ENCODE measurements around the gene SNX11.

SNX11 gene

DNA sequence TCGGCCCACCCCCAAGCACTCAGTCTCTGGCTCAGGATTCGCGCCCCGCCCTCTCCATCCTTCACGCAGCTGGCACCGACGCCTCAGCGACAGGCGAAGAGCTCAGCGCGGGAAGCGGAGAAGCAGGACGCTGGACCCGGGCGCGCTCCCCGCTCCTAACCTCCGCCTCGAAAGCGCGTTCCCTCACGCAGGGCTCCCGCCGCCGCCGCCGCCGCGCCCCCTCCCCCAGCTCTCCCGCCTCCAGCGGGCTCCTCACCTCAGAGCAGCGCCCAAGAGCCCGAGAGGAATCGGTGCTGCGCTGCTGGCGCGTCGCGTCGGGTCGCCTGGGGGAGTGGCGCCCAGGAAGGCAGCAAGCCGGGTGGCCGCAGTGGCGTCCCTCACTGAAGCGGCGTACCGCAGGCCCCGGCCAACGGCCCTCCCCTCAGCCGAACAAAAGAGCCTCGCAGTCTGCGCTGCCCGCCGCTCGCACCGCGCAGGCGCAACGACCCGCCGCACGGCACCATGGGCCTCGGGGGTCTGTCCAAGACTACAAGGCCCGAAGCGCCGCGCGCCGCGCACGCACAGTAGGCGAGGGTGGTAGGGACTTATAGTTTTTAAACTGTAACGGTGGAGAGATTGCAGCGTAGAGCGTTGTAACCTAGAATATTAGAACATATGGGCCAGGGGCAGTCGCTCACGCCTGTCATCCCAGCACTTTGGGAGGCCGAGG, 6.4 kb upstream of the SNX11 start, which contains the start of gene CBX1:
Gene CBX1 (minus strand): TSS at position 467 of the 709 bp plus-strand sequence. CDS start 24,474 bp downstream, outside the sequence.
- peak within 1 kb of the TSS; percentile 93 for H3K4me3 ChIP-seq (ENCODE audit: low read depth, low read length)
- H3K36me3 ChIP-seq (ENCODE audit: control insufficient read depth, insufficient read depth, low read length): no peaks in the 10 kb centered on the region
- H3K9me3 ChIP-seq (ENCODE audit: control insufficient read depth, insufficient read depth, low read length): no peaks in the 10 kb centered on the region
- peak within 1 kb of the TSS; percentile 76 for H3K9ac ChIP-seq (ENCODE audit: low read depth, low read length)
- H3K4me1 ChIP-seq (ENCODE audit: control insufficient read depth, insufficient read depth, low read length): no peaks in the 10 kb centered on the region
- no peaks in the 10 kb centered on the region for H3K27me3 ChIP-seq (ENCODE audit: control insufficient read depth, insufficient read depth, low read length)

DNA sequence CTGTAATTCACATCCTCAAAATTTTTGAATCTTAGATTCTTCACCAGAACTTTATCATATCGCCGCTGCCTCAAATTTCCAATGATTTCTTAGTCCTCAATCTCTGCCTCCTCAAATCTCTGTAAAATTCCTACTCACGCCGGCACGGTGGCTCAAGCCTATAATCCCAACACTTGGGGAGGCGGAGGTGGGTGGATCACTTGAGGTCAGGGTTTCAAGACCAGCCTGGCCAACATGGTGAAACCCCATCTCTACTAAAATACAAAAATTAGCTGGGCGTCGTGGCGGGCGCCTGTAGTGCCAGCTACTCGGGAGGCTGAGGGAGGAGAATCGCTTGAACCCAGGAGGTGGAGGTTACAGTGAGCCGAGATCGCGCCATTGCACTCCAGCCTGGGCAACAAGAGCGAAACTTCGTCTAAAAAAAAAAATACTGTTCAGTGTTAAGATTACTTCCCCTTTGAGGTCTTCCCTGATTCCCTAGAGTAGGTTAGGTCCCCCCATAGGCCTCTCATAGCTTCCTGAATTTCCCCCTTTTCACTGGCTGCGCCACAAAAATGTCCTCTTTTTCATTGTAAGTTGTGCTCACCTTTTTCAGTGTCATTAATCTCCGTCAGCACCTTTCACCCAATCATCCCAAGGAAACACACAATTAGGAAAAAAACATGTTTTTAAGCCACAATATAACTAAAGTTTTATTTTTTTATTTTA, 5.4 kb upstream of the SNX11 start:
- Histone ChIP-seq H3K4me1 (ENCODE audit: control insufficient read depth, insufficient read depth, low read length) (no peaks in the 10 kb centered on the region), H3K4me3 (ENCODE audit: low read depth, low read length) (no peak overlapping the region), H3K9ac (ENCODE audit: low read depth, low read length) (no peak overlapping the region), H3K9me3 (ENCODE audit: control insufficient read depth, insufficient read depth, low read length) (no peaks in the 10 kb centered on the region), H3K36me3 (ENCODE audit: control insufficient read depth, insufficient read depth, low read length) (no peaks in the 10 kb centered on the region), H3K27me3 (ENCODE audit: control insufficient read depth, insufficient read depth, low read length) (no peaks in the 10 kb centered on the region)

DNA sequence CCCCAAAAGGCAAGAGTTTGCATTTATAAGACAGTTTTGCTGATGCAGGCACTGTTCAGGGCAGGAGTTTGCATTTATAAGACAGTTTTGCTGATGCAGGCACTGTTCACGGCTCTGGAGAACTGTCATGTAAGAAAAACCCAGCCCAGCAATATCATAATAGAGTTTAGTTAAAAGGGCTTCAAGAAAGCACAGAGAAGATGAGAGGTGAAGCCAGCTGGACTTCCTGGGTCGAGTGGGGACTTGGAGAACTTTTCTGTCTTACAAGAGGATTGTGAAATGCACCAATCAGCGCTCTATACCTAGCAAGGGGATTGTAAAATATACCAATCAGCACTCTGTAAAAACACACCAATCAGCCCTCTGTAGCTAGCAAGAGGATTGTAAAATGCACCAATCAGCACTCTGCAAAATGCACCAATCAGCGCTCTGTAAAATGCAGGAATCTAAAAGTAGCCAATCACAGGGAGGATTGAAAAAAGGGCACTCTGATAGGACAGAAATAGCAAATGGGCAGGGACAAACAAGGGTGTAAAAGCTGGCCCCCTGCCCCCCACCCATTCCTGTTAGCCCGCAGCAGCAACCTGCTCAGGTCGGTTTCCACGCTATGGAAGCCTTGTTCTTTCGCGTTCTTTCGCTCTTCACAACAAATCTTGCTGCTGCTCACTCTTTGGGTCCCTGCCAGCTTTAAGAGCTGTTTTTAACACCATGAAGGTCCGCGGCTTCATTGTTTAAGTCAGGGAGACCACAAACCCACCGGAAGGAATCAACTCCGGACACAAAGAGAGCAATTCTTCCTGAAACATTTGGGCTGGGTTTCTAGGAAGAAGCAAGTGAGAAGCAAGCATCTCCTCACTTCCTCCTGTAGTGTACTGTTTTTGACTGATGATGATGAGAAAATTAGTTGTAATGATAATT, 4.5 kb upstream of the SNX11 start:
- Histone ChIP-seq H3K4me3 (ENCODE audit: low read depth, low read length) (no peak overlapping the region), H3K36me3 (ENCODE audit: control insufficient read depth, insufficient read depth, low read length) (no peaks in the 10 kb centered on the region), H3K4me1 (ENCODE audit: control insufficient read depth, insufficient read depth, low read length) (no peaks in the 10 kb centered on the region), H3K27me3 (ENCODE audit: control insufficient read depth, insufficient read depth, low read length) (no peaks in the 10 kb centered on the region), H3K9ac (ENCODE audit: low read depth, low read length) (no peak overlapping the region), H3K9me3 (ENCODE audit: control insufficient read depth, insufficient read depth, low read length) (no peaks in the 10 kb centered on the region)

DNA sequence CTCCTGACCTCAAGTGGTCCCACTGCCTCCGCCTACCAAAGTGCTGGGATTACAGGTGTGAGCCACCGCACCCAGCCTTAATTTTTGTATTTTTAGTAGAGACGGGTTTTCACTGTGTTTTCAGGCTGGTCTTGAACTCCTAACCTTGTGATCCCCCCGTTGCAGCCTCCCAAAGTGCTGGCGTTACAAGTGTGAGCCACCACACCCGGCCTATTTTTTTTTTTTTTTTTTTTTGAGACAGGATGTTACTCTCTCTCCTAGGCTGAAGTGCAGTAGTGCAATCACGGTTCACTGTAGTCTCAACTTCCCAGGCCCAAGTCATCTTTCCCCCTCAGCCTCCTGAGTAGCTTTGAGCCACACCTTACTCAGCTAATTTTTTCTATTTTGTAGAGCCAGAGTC, 3.1 kb upstream of the SNX11 start:
- Histone ChIP-seq H3K9ac (ENCODE audit: low read depth, low read length) (no peak overlapping the region), H3K4me3 (ENCODE audit: low read depth, low read length) (no peak overlapping the region), H3K27me3 (ENCODE audit: control insufficient read depth, insufficient read depth, low read length) (no peaks in the 10 kb centered on the region), H3K4me1 (ENCODE audit: control insufficient read depth, insufficient read depth, low read length) (no peaks in the 10 kb centered on the region), H3K9me3 (ENCODE audit: control insufficient read depth, insufficient read depth, low read length) (no peaks in the 10 kb centered on the region), H3K36me3 (ENCODE audit: control insufficient read depth, insufficient read depth, low read length) (no peaks in the 10 kb centered on the region)

DNA sequence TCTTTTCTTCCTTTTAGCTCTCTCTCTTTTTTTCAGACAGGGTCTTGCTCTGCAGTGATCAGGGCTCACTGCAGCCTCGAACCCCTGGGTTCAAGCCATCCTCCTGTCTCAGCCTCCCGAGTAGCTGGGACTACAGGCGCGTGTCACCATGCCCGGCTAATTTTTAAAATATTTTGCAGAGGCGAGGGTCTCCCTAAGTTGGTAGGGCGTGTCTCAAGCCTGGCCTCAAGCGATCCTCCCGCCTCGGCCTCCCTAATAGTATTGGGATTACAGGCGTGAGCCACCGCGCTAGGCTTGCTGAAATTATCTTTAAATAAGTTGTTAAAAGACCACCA, 797 bp upstream of the SNX11 start:
- Histone ChIP-seq H3K4me3 (ENCODE audit: low read depth, low read length) (peak overlapping the region; percentile 99), H3K4me1 (ENCODE audit: control insufficient read depth, insufficient read depth, low read length) (no peaks in the 10 kb centered on the region), H3K27me3 (ENCODE audit: control insufficient read depth, insufficient read depth, low read length) (no peaks in the 10 kb centered on the region)

DNA sequence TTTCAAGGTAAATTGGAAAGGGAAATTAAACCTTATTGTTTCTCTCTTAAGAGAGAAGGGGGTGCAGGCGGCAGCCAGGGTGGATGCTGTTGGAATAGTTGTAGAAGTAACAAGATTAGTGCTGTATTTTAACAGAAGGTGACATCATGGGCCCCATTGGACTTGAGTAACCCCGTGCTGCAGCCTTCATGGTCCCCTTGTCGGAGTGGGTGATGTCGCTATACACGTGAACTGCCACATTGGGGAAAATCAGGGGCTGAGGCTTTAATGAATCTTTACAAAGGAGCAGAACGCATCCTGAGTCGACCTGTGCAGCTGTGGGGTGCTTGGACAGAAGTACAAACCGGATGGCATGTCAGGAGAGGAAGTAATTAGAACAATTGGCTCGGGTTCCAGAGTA, 3.2 kb downstream of the SNX11 start:
- Histone ChIP-seq H3K27me3 (ENCODE audit: control insufficient read depth, insufficient read depth, low read length) (no peaks in the 10 kb centered on the region), H3K36me3 (ENCODE audit: control insufficient read depth, insufficient read depth, low read length) (no peaks in the 10 kb centered on the region), H3K9me3 (ENCODE audit: control insufficient read depth, insufficient read depth, low read length) (no peaks in the 10 kb centered on the region), H3K4me1 (ENCODE audit: control insufficient read depth, insufficient read depth, low read length) (no peaks in the 10 kb centered on the region), H3K9ac (ENCODE audit: low read depth, low read length) (no peak overlapping the region), H3K4me3 (ENCODE audit: low read depth, low read length) (no peak overlapping the region)

More for the DNA sequence above, 797 bp upstream of the SNX11 start:
- Histone ChIP-seq H3K9ac (ENCODE audit: low read depth, low read length) (no peak overlapping the region), H3K9me3 (ENCODE audit: control insufficient read depth, insufficient read depth, low read length) (no peaks in the 10 kb centered on the region), H3K36me3 (ENCODE audit: control insufficient read depth, insufficient read depth, low read length) (no peaks in the 10 kb centered on the region)

DNA sequence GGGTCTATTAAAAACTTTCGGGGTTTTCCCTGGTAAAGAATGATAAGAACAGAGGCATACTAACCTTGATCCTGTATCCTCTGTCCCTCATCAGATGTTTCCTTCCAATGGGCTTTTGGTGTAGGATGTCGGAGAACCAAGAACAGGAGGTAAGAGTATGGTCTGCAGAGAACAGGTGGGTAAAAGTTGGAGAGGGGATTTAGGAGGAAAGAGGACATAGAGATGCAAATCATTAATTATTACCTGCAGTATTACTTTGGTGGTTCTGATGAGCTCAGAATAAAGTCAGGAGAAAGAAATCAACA, 4.3 kb downstream of the SNX11 start:
- Histone ChIP-seq H3K9me3 (ENCODE audit: control insufficient read depth, insufficient read depth, low read length) (no peaks in the 10 kb centered on the region), H3K4me3 (ENCODE audit: low read depth, low read length) (no peak overlapping the region), H3K36me3 (ENCODE audit: control insufficient read depth, insufficient read depth, low read length) (no peaks in the 10 kb centered on the region), H3K4me1 (ENCODE audit: control insufficient read depth, insufficient read depth, low read length) (no peaks in the 10 kb centered on the region), H3K27me3 (ENCODE audit: control insufficient read depth, insufficient read depth, low read length) (no peaks in the 10 kb centered on the region), H3K9ac (ENCODE audit: low read depth, low read length) (no peak overlapping the region)

DNA sequence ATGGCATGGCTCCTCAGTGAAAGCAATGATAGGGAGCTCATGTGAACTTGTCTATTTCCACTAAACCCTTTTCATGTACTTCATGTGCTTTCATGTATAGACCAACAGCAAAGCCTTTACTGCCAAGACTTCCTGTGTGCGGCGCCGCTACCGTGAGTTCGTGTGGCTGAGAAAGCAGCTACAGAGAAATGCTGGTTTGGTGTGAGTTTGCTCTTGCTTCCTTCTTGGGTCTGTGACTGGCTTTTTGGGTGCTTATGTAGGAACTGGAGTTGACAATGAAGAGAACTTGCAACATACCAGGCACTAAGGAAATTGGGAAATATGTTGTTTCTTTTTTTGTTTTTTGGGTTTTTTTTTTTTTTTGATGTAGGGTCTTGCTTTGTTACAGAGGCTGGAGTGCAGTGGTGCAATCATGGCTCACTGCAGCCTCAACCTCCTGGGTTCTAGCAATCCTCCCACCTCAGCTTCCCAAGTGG, 5.7 kb downstream of the SNX11 start:
- Histone ChIP-seq H3K36me3 (ENCODE audit: control insufficient read depth, insufficient read depth, low read length) (no peaks in the 10 kb centered on the region), H3K27me3 (ENCODE audit: control insufficient read depth, insufficient read depth, low read length) (no peaks in the 10 kb centered on the region), H3K4me1 (ENCODE audit: control insufficient read depth, insufficient read depth, low read length) (no peaks in the 10 kb centered on the region), H3K4me3 (ENCODE audit: low read depth, low read length) (no peak overlapping the region), H3K9me3 (ENCODE audit: control insufficient read depth, insufficient read depth, low read length) (no peaks in the 10 kb centered on the region), H3K9ac (ENCODE audit: low read depth, low read length) (no peak overlapping the region)

DNA sequence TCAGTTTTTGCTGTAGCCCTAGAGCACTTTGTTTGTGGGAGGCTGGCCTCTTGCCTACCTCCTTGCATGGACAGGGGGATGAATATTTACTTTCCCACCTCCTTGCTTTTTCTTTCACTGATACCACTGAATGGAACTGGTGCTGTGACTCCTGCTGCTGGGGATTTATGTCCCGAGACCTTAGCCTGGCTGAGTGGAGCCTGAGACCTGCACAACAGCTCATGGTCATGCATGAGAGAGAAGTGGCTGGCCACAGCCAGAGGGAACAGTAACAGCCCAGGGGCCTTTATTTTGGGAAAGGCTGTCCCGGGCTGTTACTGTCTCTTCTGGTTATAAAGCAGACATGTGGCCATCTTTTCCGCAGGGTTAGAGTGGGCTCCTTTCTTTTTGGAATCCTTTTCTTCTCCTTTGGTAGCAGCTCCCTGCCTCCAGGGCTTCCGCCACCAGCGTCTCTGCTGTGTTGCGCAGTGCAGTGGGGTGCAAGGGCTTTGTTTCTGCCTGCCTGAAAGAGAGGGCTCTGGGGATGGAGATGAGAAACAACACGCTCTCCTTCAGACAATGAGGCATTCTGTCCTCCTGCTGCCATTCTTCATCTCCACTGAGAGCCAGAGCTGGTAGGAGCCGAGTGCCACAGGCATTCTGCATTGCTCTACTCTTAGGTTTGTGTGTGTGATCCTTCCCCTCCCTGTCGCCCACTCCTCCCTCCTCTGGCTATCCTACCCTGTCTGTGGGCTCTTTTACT, 14.5 kb downstream of the SNX11 start:
- no peaks in the 10 kb centered on the region for H3K9me3 ChIP-seq (ENCODE audit: control insufficient read depth, insufficient read depth, low read length)
- no peaks in the 10 kb centered on the region for H3K4me1 ChIP-seq (ENCODE audit: control insufficient read depth, insufficient read depth, low read length)
- no peak overlapping the region for H3K4me3 ChIP-seq (ENCODE audit: low read depth, low read length)
- H3K36me3 ChIP-seq (ENCODE audit: control insufficient read depth, insufficient read depth, low read length): peaks cover 23% of the 10 kb centered on the region
- no peak overlapping the region for H3K9ac ChIP-seq (ENCODE audit: low read depth, low read length)
- no peaks in the 10 kb centered on the region for H3K27me3 ChIP-seq (ENCODE audit: control insufficient read depth, insufficient read depth, low read length)

DNA sequence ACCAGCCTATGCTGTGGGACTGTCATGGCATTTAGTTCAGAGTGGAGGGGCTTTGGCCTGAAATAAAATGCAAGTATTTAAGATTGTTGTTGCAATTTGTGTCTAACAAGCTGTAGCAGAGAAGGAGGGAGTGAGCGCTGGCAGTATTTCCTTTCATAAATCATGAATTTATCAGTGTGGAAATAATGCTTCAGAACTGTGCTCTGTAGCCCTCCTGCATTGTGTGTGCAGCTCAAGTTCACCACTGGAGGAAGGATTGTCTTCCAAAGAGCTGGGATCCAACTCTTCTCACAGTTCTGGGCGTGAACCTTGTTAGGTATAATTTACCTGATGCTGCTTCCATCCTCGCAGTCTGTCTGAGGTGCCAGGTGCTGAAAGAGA, 15.1 kb downstream of the SNX11 start:
- H3K4me1 ChIP-seq (ENCODE audit: control insufficient read depth, insufficient read depth, low read length): no peaks in the 10 kb centered on the region
- H3K4me3 ChIP-seq (ENCODE audit: low read depth, low read length): no peak overlapping the region
- H3K36me3 ChIP-seq (ENCODE audit: control insufficient read depth, insufficient read depth, low read length): peaks cover 23% of the 10 kb centered on the region

DNA sequence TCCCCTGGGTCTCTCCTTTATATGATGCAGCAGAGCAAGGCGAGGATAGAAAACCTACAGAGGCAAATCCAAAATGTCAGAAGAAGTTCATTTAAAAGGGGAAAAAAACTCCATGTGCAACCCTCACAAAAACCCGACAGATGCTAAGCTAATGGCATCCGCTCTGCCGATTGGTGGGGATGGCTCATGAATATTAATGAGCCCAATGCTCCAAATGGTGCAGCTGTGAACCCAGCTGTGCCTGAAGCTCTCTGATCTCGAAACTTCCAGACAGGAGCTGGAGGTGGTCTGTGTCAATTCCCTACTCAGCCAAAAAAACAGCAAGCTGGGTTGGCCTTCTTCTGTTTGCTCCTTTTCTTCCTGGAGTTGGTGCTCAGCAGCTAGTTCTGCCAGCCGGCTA, 15.5 kb downstream of the SNX11 start:
- no peaks in the 10 kb centered on the region for H3K9me3 ChIP-seq (ENCODE audit: control insufficient read depth, insufficient read depth, low read length)
- peaks cover 23% of the 10 kb centered on the region for H3K36me3 ChIP-seq (ENCODE audit: control insufficient read depth, insufficient read depth, low read length)
- H3K4me1 ChIP-seq (ENCODE audit: control insufficient read depth, insufficient read depth, low read length): no peaks in the 10 kb centered on the region
- no peak overlapping the region for H3K4me3 ChIP-seq (ENCODE audit: low read depth, low read length)
- H3K9ac ChIP-seq (ENCODE audit: low read depth, low read length): no peak overlapping the region
- no peaks in the 10 kb centered on the region for H3K27me3 ChIP-seq (ENCODE audit: control insufficient read depth, insufficient read depth, low read length)

More for the DNA sequence above, 15.1 kb downstream of the SNX11 start:
- Histone ChIP-seq H3K9me3 (ENCODE audit: control insufficient read depth, insufficient read depth, low read length) (no peaks in the 10 kb centered on the region), H3K27me3 (ENCODE audit: control insufficient read depth, insufficient read depth, low read length) (no peaks in the 10 kb centered on the region), H3K9ac (ENCODE audit: low read depth, low read length) (no peak overlapping the region)

Data from iPS-15b (cell line).